Cardiac muscle cell (in vitro differentiated cells and primary cell): ENCODE measurements around the gene POC1B. TPM values are rescaled to one million over a fixed set of nuclear protein-coding genes. Genes with fewer than 3 reads are reported as not detected.

Experiments used
- DNase-seq, 2 donors: peaks; one replicate each; pipeline versions ENCODE4 v3.0.0 to v3.0.0-alpha.2; 2010 to 2017; ENCODE audit warnings: low read depth in 1 of 2, low spot score in 1 of 2
- H3K27ac ChIP-seq: fragments of 200-600 bp; sonication (generic); 2 replicates; pipeline ENCODE4 v1.5.1; 2016
- H3K27me3 ChIP-seq: fragments of 200-600 bp; sonication (generic); 2 replicates; pipeline ENCODE4 v1.6.0; 2016; ENCODE audit warnings: control low read depth
- H3K36me3 ChIP-seq: fragments of 200-600 bp; sonication (generic); 2 replicates; pipeline ENCODE4 v1.5.1; 2016; ENCODE audit warnings: control low read depth
- H3K4me1 ChIP-seq: fragments of 200-600 bp; sonication (generic); 2 replicates; pipeline ENCODE4 v1.8.1; 2017; ENCODE audit warnings: low read depth, mild to moderate bottlenecking, mixed run types
- H3K4me3 ChIP-seq: fragments of 200-600 bp; sonication (generic); 2 replicates; pipeline ENCODE4 v1.5.1; 2016; ENCODE audit warnings: mild to moderate bottlenecking
- H3K9me3 ChIP-seq: fragments of 200-600 bp; sonication (generic); 2 replicates; pipeline ENCODE4 v1.5.1; 2017; ENCODE audit warnings: low read depth, mild to moderate bottlenecking, control low read depth
- CTCF ChIP-seq: IDR thresholded peaks from 2 replicates; pipeline ENCODE4 v1.5.1; 2012; ENCODE audit warnings: low read depth, mild to moderate bottlenecking, low read length
- polyA plus RNA-seq: library from polyadenylated mRNA; unstranded; fragments of >200 nt; fragmentation: Nextera tagmentation; extraction: Ambion mirVana; gene quantifications from 2 replicates; pipeline ENCODE4 v1.2.1, GENCODE V29; 2016
- total RNA-seq: library from RNA; depleted of rRNA; stranded (reverse); fragments of >200 nt; gene quantifications from 2 replicates; pipeline ENCODE4 v1.2.3, GENCODE V29; 2016

The POC1B gene
- total and polyA plus RNA-seq, 2 experiments from 2014 or later = 12.8 to 16.1 TPM

DNA sequence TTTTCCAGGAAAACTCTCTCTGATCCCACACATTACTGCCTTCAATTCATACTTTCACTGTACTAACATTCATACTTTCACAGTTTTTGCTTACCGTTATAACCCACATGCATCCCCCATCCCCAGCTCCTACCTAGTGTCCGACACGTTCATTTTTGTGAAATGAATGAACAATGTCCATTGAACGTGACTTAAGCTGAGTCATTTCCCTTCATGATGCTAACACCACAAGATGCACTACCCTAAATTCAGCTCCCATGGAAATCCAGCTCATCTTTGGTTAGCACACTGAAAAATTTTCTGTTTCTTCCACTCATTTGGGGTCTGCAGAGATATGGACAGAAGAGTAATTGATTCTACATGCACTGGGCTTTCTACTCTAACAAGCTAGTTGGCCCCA lies 85.9 kb downstream of the POC1B start:
- TF ChIP-seq CTCF = no peak
- Histone ChIP-seq H3K27ac (no peak overlapping the region), H3K4me3 (no peak overlapping the region), H3K27me3 (no peaks in the 10 kb centered on the region), H3K4me1 (no peaks in the 10 kb centered on the region), H3K36me3 (no peaks in the 10 kb centered on the region), H3K9me3 (no peaks in the 10 kb centered on the region)
- DNase-seq = peak in 1 of 2 donors; percentile 33

GRCh38 chr12:89437231-89437630 lies 88.6 kb downstream of the POC1B start:
- no peaks in the 10 kb centered on the region for H3K36me3 ChIP-seq

DNA sequence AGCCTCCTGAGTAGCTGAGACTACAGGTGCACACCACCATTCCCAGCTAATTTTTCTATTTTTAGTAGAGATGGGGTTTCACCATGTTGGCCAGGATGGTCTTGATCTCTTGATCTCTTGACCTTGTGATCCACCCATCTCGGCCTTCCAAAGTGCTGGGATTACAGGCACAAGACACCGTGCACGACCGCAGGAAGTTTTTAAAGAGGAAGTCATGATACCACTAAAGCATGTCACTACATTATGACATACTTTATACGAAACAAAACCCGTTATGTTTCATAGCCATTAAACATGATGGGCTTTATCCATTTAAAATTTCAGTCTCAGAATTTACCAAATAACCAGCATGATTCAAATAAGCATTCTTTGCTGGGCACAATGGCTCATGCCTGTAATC lies 89.8 kb downstream of the POC1B start:
- no peak for DNase-seq
- TF ChIP-seq CTCF = no peak
- H3K27ac ChIP-seq = no peak overlapping the region
- no peaks in the 10 kb centered on the region for H3K36me3 ChIP-seq
- H3K27me3 ChIP-seq = no peaks in the 10 kb centered on the region
- no peak overlapping the region for H3K4me3 ChIP-seq
- no peaks in the 10 kb centered on the region for H3K4me1 ChIP-seq
- H3K9me3 ChIP-seq = no peaks in the 10 kb centered on the region

More at GRCh38 chr12:89437231-89437630, 88.6 kb downstream of the POC1B start:
- Histone ChIP-seq H3K4me3 (no peak overlapping the region), H3K9me3 (no peaks in the 10 kb centered on the region), H3K27me3 (no peaks in the 10 kb centered on the region), H3K4me1 (no peaks in the 10 kb centered on the region), H3K27ac (no peak overlapping the region)
- DNase-seq = no peak
- TF ChIP-seq CTCF = no peak

- Histone ChIP-seq H3K9me3 (no peaks in the 10 kb centered on the region), H3K4me3 (no peak overlapping the region), H3K36me3 (no peaks in the 10 kb centered on the region), H3K27ac (no peak overlapping the region), H3K27me3 (no peaks in the 10 kb centered on the region), H3K4me1 (no peaks in the 10 kb centered on the region)
- DNase-seq = no peak
- no peak for TF ChIP-seq CTCF
These were observed 92.2 kb downstream of the POC1B start for GRCh38 chr12:89433634-89434033.

GRCh38 chr12:89432396-89432795 lies 93.5 kb downstream of the POC1B start:
- TF ChIP-seq CTCF = no peak
- Histone ChIP-seq H3K4me3 (no peak overlapping the region), H3K27ac (no peak overlapping the region), H3K4me1 (no peaks in the 10 kb centered on the region), H3K9me3 (no peaks in the 10 kb centered on the region), H3K36me3 (no peaks in the 10 kb centered on the region), H3K27me3 (no peaks in the 10 kb centered on the region)
- DNase-seq = no peak

- Histone ChIP-seq H3K36me3 (no peaks in the 10 kb centered on the region), H3K4me3 (no peak overlapping the region), H3K27ac (no peak overlapping the region), H3K4me1 (no peaks in the 10 kb centered on the region), H3K9me3 (no peaks in the 10 kb centered on the region), H3K27me3 (no peaks in the 10 kb centered on the region)
- no peak for DNase-seq
- no peak for TF ChIP-seq CTCF
These were observed 96.3 kb downstream of the POC1B start for GRCh38 chr12:89429528-89429927.
